Measurements from ENCODE around the gene LRP5. TPM values are rescaled to one million over a fixed set of nuclear protein-coding genes. Genes with fewer than 3 reads are reported as not detected.
A peak's percentile ranks its signal among the peaks of the same experiment; 100 is the strongest.

The LRP5 gene
- total RNA-seq, 1 donor from 2014 or later = 162 TPM

GRCh38 chr11:68384530-68385081 is 72.2 kb downstream of the LRP5 start:
- no peak for TF ChIP-seq CTCF (IDR thresholded peaks at IDR 0.05)
- DNase-seq (ENCODE audit: extremely low spot score, unreplicated experiment) = no peak
- H3K4me3 Mint-ChIP-seq (ENCODE audit: unreplicated experiment) = no peak overlapping the region
- H3K4me1 Mint-ChIP-seq (ENCODE audit: unreplicated experiment) = peaks cover 56% of the 10 kb centered on the region
- H3K36me3 Mint-ChIP-seq (ENCODE audit: unreplicated experiment) = peaks cover 6% of the 10 kb centered on the region
- no peaks in the 10 kb centered on the region for H3K9me3 Mint-ChIP-seq (ENCODE audit: unreplicated experiment)
- H3K27me3 Mint-ChIP-seq (ENCODE audit: unreplicated experiment) = no peaks in the 10 kb centered on the region
- no peak overlapping the region for H3K27ac Mint-ChIP-seq (ENCODE audit: unreplicated experiment)

- DNase-seq (ENCODE audit: extremely low spot score, unreplicated experiment) = no peak
- Mint-ChIP-seq H3K36me3 (ENCODE audit: unreplicated experiment) (peaks cover 7% of the 10 kb centered on the region), H3K4me3 (ENCODE audit: unreplicated experiment) (no peak overlapping the region), H3K27ac (ENCODE audit: unreplicated experiment) (no peak overlapping the region), H3K9me3 (ENCODE audit: unreplicated experiment) (no peaks in the 10 kb centered on the region), H3K27me3 (ENCODE audit: unreplicated experiment) (no peaks in the 10 kb centered on the region), H3K4me1 (ENCODE audit: unreplicated experiment) (peaks cover 50% of the 10 kb centered on the region)
- no peak for TF ChIP-seq CTCF (IDR thresholded peaks at IDR 0.05)
These were observed 72.7 kb downstream of the LRP5 start for GRCh38 chr11:68385128-68385527.

- Mint-ChIP-seq H3K36me3 (ENCODE audit: unreplicated experiment) (peaks cover 17% of the 10 kb centered on the region), H3K4me3 (ENCODE audit: unreplicated experiment) (no peak overlapping the region), H3K27ac (ENCODE audit: unreplicated experiment) (no peak overlapping the region), H3K4me1 (ENCODE audit: unreplicated experiment) (peaks cover 37% of the 10 kb centered on the region), H3K9me3 (ENCODE audit: unreplicated experiment) (no peaks in the 10 kb centered on the region), H3K27me3 (ENCODE audit: unreplicated experiment) (no peaks in the 10 kb centered on the region)
- no peak for DNase-seq (ENCODE audit: extremely low spot score, unreplicated experiment)
- no peak for TF ChIP-seq CTCF (IDR thresholded peaks at IDR 0.05)
These were observed 74.1 kb downstream of the LRP5 start for GRCh38 chr11:68386331-68386978.

- no peak for TF ChIP-seq CTCF (IDR thresholded peaks at IDR 0.05)
- Mint-ChIP-seq H3K4me1 (ENCODE audit: unreplicated experiment) (peaks cover 23% of the 10 kb centered on the region), H3K27me3 (ENCODE audit: unreplicated experiment) (no peaks in the 10 kb centered on the region), H3K27ac (ENCODE audit: unreplicated experiment) (peak overlapping the region; percentile 68), H3K36me3 (ENCODE audit: unreplicated experiment) (peaks cover 22% of the 10 kb centered on the region), H3K9me3 (ENCODE audit: unreplicated experiment) (no peaks in the 10 kb centered on the region), H3K4me3 (ENCODE audit: unreplicated experiment) (no peak overlapping the region)
- DNase-seq (ENCODE audit: extremely low spot score, unreplicated experiment) = no peak
These were observed 75.4 kb downstream of the LRP5 start for GRCh38 chr11:68387840-68388239.

- no peak for DNase-seq (ENCODE audit: extremely low spot score, unreplicated experiment)
- Mint-ChIP-seq H3K27ac (ENCODE audit: unreplicated experiment) (no peak overlapping the region), H3K9me3 (ENCODE audit: unreplicated experiment) (no peaks in the 10 kb centered on the region), H3K4me1 (ENCODE audit: unreplicated experiment) (peaks cover 17% of the 10 kb centered on the region), H3K4me3 (ENCODE audit: unreplicated experiment) (no peak overlapping the region), H3K36me3 (ENCODE audit: unreplicated experiment) (peaks cover 24% of the 10 kb centered on the region), H3K27me3 (ENCODE audit: unreplicated experiment) (no peaks in the 10 kb centered on the region)
- TF ChIP-seq CTCF (IDR thresholded peaks at IDR 0.05) = no peak
These were observed 76.3 kb downstream of the LRP5 start for GRCh38 chr11:68388595-68389198.

Data from osteocyte (in vitro differentiated cells).